Breast epithelium (tissue), 3 donors: Measurements from ENCODE around the gene FHOD3.

Experiments
- POLR2A ChIP-seq: fragments of 450-650 bp; IDR thresholded peaks from one replicate; pipeline ENCODE4 v1.6.1; 2016; ENCODE audit warnings: antibody characterized with exemption, mild to moderate bottlenecking, moderate library complexity
- TF ChIP-seq, protein P1 (sequence below), 3 donors: fragments of 450-650 bp; IDR thresholded peaks; one replicate each; pipeline ENCODE4 v1.5.1; 2016 to 2017; ENCODE audit warnings: antibody characterized with exemption in 3 of 3, mild to moderate bottlenecking in 3 of 3, moderate library complexity in 3 of 3

DNA sequence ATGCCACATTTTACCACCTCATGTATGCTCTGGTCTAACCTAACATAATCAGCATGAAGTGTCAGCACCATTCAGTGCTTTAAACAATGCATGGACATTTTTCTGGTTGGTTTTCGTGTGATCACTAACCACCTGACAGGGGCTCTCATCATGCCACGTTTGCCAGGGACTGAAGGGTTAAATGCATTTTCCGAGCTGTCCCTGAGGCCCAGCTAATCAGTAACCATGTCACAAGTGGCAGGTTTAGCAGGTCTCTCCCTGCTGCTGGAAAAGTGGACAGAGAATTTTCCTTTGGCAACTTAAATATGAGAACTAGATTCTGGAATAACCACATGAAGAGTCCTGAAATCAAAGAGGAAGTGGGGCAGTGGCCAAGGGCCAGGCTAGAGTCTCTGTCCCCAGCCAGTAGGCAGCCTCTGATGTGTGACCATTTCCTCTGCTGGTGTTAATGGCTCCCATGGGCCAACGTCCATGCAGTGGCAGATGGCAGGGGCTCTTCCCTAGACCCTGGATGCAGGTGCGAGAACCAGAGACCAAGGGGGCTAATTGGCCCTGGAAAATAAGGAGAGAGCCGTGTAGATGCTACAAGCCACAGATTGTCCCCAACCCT lies 461.8 kb downstream of the FHOD3 start:
- TF ChIP-seq, protein P1, sequence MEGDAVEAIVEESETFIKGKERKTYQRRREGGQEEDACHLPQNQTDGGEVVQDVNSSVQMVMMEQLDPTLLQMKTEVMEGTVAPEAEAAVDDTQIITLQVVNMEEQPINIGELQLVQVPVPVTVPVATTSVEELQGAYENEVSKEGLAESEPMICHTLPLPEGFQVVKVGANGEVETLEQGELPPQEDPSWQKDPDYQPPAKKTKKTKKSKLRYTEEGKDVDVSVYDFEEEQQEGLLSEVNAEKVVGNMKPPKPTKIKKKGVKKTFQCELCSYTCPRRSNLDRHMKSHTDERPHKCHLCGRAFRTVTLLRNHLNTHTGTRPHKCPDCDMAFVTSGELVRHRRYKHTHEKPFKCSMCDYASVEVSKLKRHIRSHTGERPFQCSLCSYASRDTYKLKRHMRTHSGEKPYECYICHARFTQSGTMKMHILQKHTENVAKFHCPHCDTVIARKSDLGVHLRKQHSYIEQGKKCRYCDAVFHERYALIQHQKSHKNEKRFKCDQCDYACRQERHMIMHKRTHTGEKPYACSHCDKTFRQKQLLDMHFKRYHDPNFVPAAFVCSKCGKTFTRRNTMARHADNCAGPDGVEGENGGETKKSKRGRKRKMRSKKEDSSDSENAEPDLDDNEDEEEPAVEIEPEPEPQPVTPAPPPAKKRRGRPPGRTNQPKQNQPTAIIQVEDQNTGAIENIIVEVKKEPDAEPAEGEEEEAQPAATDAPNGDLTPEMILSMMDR (IDR thresholded peaks at IDR 0.05) = no peak
- no peak for TF ChIP-seq POLR2A
